Heart left ventricle (tissue), 16 donors: ENCODE measurements around the gene CELSR3. TPM values are rescaled to one million over a fixed set of nuclear protein-coding genes. Genes with fewer than 3 reads are reported as not detected.

Experiments
- ATAC-seq, 4 donors: fragments of 200-7000 bp; cut with Tn5 transposase; one replicate each; pipeline ENCODE4 v1.9.1; 2020 to 2022; ENCODE audit warnings: moderate library complexity in 4 of 4, mild to moderate bottlenecking in 3 of 4, moderate number of reproducible peaks in 1 of 4
- DNase-seq, 5 donors: peaks; one replicate each; pipeline ENCODE4 v3.0.0-alpha.2; 2020
- H3K27ac ChIP-seq, 12 donors: fragments of 200-600 bp; sonication (generic) in 4 of 12; one replicate each; pipeline versions ENCODE4 v1.5.0 to v1.8.0; 2016 to 2022; ENCODE audit warnings: mild to moderate bottlenecking in 2 of 12
- H3K27me3 ChIP-seq, 9 donors: fragments of 200-600 bp; sonication (generic) in 2 of 9; one replicate each; pipeline versions ENCODE4 v1.5.1 to v1.8.0; 2016 to 2022; ENCODE audit warnings: mild to moderate bottlenecking in 3 of 9
- H3K36me3 ChIP-seq, 9 donors: fragments of 200-600 bp; sonication (generic) in 2 of 9; one replicate each; pipeline versions ENCODE4 v1.5.0 to v1.8.0; 2018 to 2022; ENCODE audit warnings: mild to moderate bottlenecking in 2 of 9
- H3K4me1 ChIP-seq, 12 donors: fragments of 200-600 bp; sonication (generic) in 4 of 12; one replicate each; pipeline versions ENCODE4 v1.5.0 to v1.8.0; 2016 to 2022; ENCODE audit warnings: mild to moderate bottlenecking in 3 of 12
- H3K4me3 ChIP-seq, 12 donors: fragments of 200-600 bp; sonication (generic) in 4 of 12; one replicate each; pipeline versions ENCODE4 v1.5.0 to v1.8.0; 2017 to 2022; ENCODE audit warnings: mild to moderate bottlenecking in 9 of 12, moderate library complexity in 4 of 12
- H3K9me3 ChIP-seq, 12 donors: fragments of 200-600 bp; sonication (generic) in 4 of 12; one replicate each; pipeline versions ENCODE4 v1.5.0 to v1.8.0; 2016 to 2022; ENCODE audit warnings: mild to moderate bottlenecking in 1 of 12
- CTCF ChIP-seq, 12 donors: fragments of 200-600 bp; sonication (generic) in 4 of 12; IDR thresholded peaks; one replicate each; pipeline versions ENCODE4 v1.5.0 to v1.8.0; 2018 to 2022; ENCODE audit warnings: antibody characterized with exemption in 12 of 12, mild to moderate bottlenecking in 5 of 12
- POLR2A ChIP-seq, 2 donors: fragments of 450-650 bp; IDR thresholded peaks; one replicate each; pipeline ENCODE4 v1.6.1; 2017; ENCODE audit warnings: antibody characterized with exemption in 2 of 2, mild to moderate bottlenecking in 2 of 2, moderate library complexity in 2 of 2
- WGBS, 4 donors: extraction: QIAGEN DNeasy Blood & Tissue Kit in 2 of 4; methylation state at CpG; one replicate each; pipeline versions ENCODE4 v1.1.5 to v1.1.7; 2013 to 2018; 5-methylcytosine and 5-hydroxymethylcytosine counted together
- intact Hi-C, 10 donors: fragments of 100-400 bp; cut with DNase I; formaldehyde crosslinking; loops; one replicate each; pipeline versions ENCODE4 v1.11.1 to v1.14.2; 2022
- polyA plus RNA-seq, 2 donors: library from polyadenylated mRNA; stranded (reverse); fragments of 200-250 nt; gene quantifications; one replicate each; pipeline ENCODE4 v1.2.3, GENCODE V29; 2013
- total RNA-seq, 9 donors: library from RNA; depleted of rRNA in 2 of 9; stranded (reverse); fragments of >200 nt in 2 of 9; fragmentation: NEBNext Ultra II Directional in 3 of 9; extraction: Animal tissue kit (Norgen Biotek cat#: 25700) in 3 of 9; gene quantifications; one replicate each; pipeline versions ENCODE4 v1.1.0 to v1.2.4, GENCODE V29; 2016 to 2023
- donor health status: ischemic (EF 13 %, LVEDD 7.1; RV severe dilation, severe dysfunction).
- donor health status: healthy with polysubstance abuse.
- donor health status: DM: no; HTN: yes; CAD: no.
- donor health status: DM: no; HTN: no; CAD: no.
- donor health status: ischemic (EF 25% LVEDD 6.9; RV normal size, moderate dysfunction).
- donor health status: ischemic (EF 25% LVEDD 5.7; RV mildly dilated, moderate dysfunction).
- donor health status: healthy.
- donor health status: DM: yes; HTN: yes; CAD: no.
- donor health status: ischemic (EF 35%, LVEDD 5.7; RV mildly dilated, moderate dysfunction).
- donor health status: nonischemic (EF 11% LVEDD 7.7; RV severe dilation, severe dysfunction).
- donor health status: DM: yes; HTN: yes; CAD: no.
- donor health status: PGD.
- donor health status: ischemic (EF 29% LVEDD 5.4; RV normal size, mild dysfunction).
- donor health status: nonischemic (EF 23%, LVEDD 6.1; RV moderate dilation, normal function).

CELSR3 gene
- total and polyA plus RNA-seq, 11 donors = 0.10 to 0.36 (median 0.19) TPM

- intact Hi-C loops = no loop called here
Measured at GRCh38 chr3:48621461-48621869, 41.2 kb downstream of the CELSR3 start, which contains the start of gene TMEM89. Gene TMEM89 (minus strand): TSS chr3:48621769. CDS start chr3:48621756, 13 bp downstream.

GRCh38 chr3:48619541-48620524, 42.9 kb downstream of the CELSR3 start:
- H3K9me3 ChIP-seq = peaks cover 0 to 22% (median 14%) of the 10 kb centered on the region in 12 donors
- H3K4me3 ChIP-seq = no peak overlapping the region
- WGBS, 4 donors = 80 to 86% (median 85%) methylated on average over 7 of the region's 7 CpGs
- no peaks in the 10 kb centered on the region for H3K27me3 ChIP-seq
- intact Hi-C loops = no loop called here
- H3K36me3 ChIP-seq = peaks cover 0 to 1% (median 0%) of the 10 kb centered on the region in 9 donors
- no peak for TF ChIP-seq CTCF (IDR thresholded peaks at IDR 0.05)
- TF ChIP-seq POLR2A (IDR thresholded peaks at IDR 0.05) = no peak
- ATAC-seq (no peak), DNase-seq (peak in 1 of 5 donors; percentile 30)
- H3K27ac ChIP-seq = no peak overlapping the region
- no peaks in the 10 kb centered on the region for H3K4me1 ChIP-seq

More at GRCh38 chr3:48621461-48621869, 41.2 kb downstream of the CELSR3 start, which contains the start of gene TMEM89:
- Histone ChIP-seq H3K36me3 (peaks cover 0 to 18% (median 3%) of the 10 kb centered on the region in 9 donors), H3K9me3 (peaks cover 0 to 22% (median 14%) of the 10 kb centered on the region in 12 donors), H3K4me1 (no peaks in the 10 kb centered on the region), H3K27ac (no peak within 1 kb of the TSS), H3K4me3 (no peak within 1 kb of the TSS), H3K27me3 (no peaks in the 10 kb centered on the region)
- ATAC-seq (peak in 1 of 4 donors; percentile 11), DNase-seq (peak in 2 of 5 donors; percentile 11 to 54)
- 89 to 100% (median 95%) methylated on average over 4 to 19 of the region's 19 CpGs for WGBS, 4 donors
- TF ChIP-seq POLR2A (IDR thresholded peaks at IDR 0.05) (no peak), CTCF (IDR thresholded peaks at IDR 0.05) (no peak)

- no peak for ATAC-seq
- DNase-seq = peak in 1 of 5 donors; percentile 8
- H3K27me3 ChIP-seq = no peaks in the 10 kb centered on the region
- no peaks in the 10 kb centered on the region for H3K4me1 ChIP-seq
- H3K9me3 ChIP-seq = peaks cover 0 to 22% (median 14%) of the 10 kb centered on the region in 12 donors
- H3K4me3 ChIP-seq = no peak overlapping the region
- H3K27ac ChIP-seq = no peak overlapping the region
- no peaks in the 10 kb centered on the region for H3K36me3 ChIP-seq
- intact Hi-C loops = no loop called here
- TF ChIP-seq POLR2A (IDR thresholded peaks at IDR 0.05) (no peak), CTCF (IDR thresholded peaks at IDR 0.05) (no peak)
- 87 to 97% (median 96%) methylated on average over 4 of the region's 4 CpGs for WGBS, 4 donors
Measured at GRCh38 chr3:48617559-48617958, 45.1 kb downstream of the CELSR3 start.

- ATAC-seq (no peak), DNase-seq (no peak)
- H3K36me3 ChIP-seq = no peaks in the 10 kb centered on the region
- H3K9me3 ChIP-seq = peaks cover 0 to 22% (median 14%) of the 10 kb centered on the region in 12 donors
- TF ChIP-seq POLR2A (IDR thresholded peaks at IDR 0.05) (no peak), CTCF (IDR thresholded peaks at IDR 0.05) (no peak)
- H3K27me3 ChIP-seq = no peaks in the 10 kb centered on the region
- 55 to 78% (median 68%) methylated on average over 3 of the region's 3 CpGs for WGBS, 4 donors
- H3K4me3 ChIP-seq = no peak overlapping the region
- intact Hi-C loops = no loop called here
- peaks cover 0 to 6% (median 0%) of the 10 kb centered on the region in 12 donors for H3K4me1 ChIP-seq
- H3K27ac ChIP-seq = no peak overlapping the region
Measured at GRCh38 chr3:48614044-48614443, 48.6 kb downstream of the CELSR3 start.
